OCI-LY1 (cell line): ENCODE measurements around the gene MROH7.
"Not testable (repeated sequence)": the region's sequence is repeated elsewhere in the genome, so short reads cannot be mapped to it uniquely, and the experiment has no call there.

Experiments
- H2AFZ ChIP-seq: fragments of 200-600 bp; sonication (generic), shearing (Covaris generic); 2 replicates; pipeline ENCODE4 v1.6.0; 2014; ENCODE audit warnings: antibody characterized with exemption, mild to moderate bottlenecking, low read length
- H3F3A ChIP-seq: fragments of 200-600 bp; sonication (generic), shearing (Covaris generic); 2 replicates; pipeline ENCODE4 v1.6.0; 2014; ENCODE audit warnings: mild to moderate bottlenecking, antibody characterized with exemption, low read length, moderate library complexity; ENCODE audit not compliant: insufficient read depth
- H3K27ac ChIP-seq: fragments of 200-600 bp; sonication (generic); 2 replicates; pipeline ENCODE4 v1.5.1; 2014; ENCODE audit warnings: low read length, mixed run types, mild to moderate bottlenecking, low read depth; ENCODE audit not compliant: poor library complexity, severe bottlenecking
- H3K27me3 ChIP-seq: fragments of 200-600 bp; sonication (generic); 2 replicates; pipeline ENCODE4 v1.6.0; 2014; ENCODE audit warnings: antibody characterized with exemption, mild to moderate bottlenecking, low read length, moderate library complexity; ENCODE audit not compliant: insufficient read depth
- H3K36me3 ChIP-seq: fragments of 200-600 bp; sonication (generic); 2 replicates; pipeline ENCODE4 v1.6.1; 2014; ENCODE audit warnings: mild to moderate bottlenecking, antibody characterized with exemption, low read length, moderate library complexity, mixed read lengths; ENCODE audit not compliant: insufficient read depth
- H3K4me1 ChIP-seq: fragments of 200-600 bp; sonication (generic); 2 replicates; pipeline ENCODE4 v1.5.1; 2014; ENCODE audit warnings: mild to moderate bottlenecking, low read length, moderate library complexity; ENCODE audit not compliant: insufficient read depth, severe bottlenecking
- H3K4me2 ChIP-seq: fragments of 200-600 bp; sonication (generic), shearing (Covaris generic); 2 replicates; pipeline ENCODE4 v1.6.1; 2014; ENCODE audit warnings: low read length
- H3K4me3 ChIP-seq: fragments of 200-600 bp; sonication (generic); 2 replicates; pipeline ENCODE4 v1.5.1; 2014; ENCODE audit warnings: low read length, low read depth, mild to moderate bottlenecking, mixed read lengths; ENCODE audit not compliant: poor library complexity, severe bottlenecking
- H3K79me2 ChIP-seq: fragments of 200-600 bp; shearing (Covaris generic); 2 replicates; pipeline ENCODE4 v1.6.1; 2016; ENCODE audit warnings: mixed run types, low read length, mixed read lengths; ENCODE audit not compliant: insufficient read depth
- H3K9ac ChIP-seq: fragments of 200-600 bp; sonication (generic), shearing (Covaris generic); 2 replicates; pipeline ENCODE4 v1.6.1; 2014; ENCODE audit warnings: mild to moderate bottlenecking, low read length, mixed read lengths
- H3K9me2 ChIP-seq: fragments of 200-600 bp; sonication (generic), shearing (Covaris generic); 2 replicates; pipeline ENCODE4 v1.6.1; 2014; ENCODE audit warnings: low read depth, mild to moderate bottlenecking, low read length, mixed read lengths
- H3K9me3 ChIP-seq: fragments of 200-600 bp; shearing (Covaris generic); 2 replicates; pipeline ENCODE4 v1.6.1; 2014; ENCODE audit warnings: low read length, mixed read lengths
- H4K20me1 ChIP-seq: fragments of 200-600 bp; sonication (generic), shearing (Covaris generic); 2 replicates; pipeline ENCODE4 v1.6.0; 2016; ENCODE audit warnings: mild to moderate bottlenecking, low read length; ENCODE audit not compliant: insufficient read depth
- CTCF ChIP-seq: fragments of 200-600 bp; sonication (generic), shearing (Covaris generic); IDR thresholded peaks from 2 replicates; pipeline ENCODE4 v1.5.1; 2017; ENCODE audit warnings: mild to moderate bottlenecking, antibody characterized with exemption, low read length, moderate library complexity, mixed read lengths
- EZH2 ChIP-seq: fragments of 200-600 bp; sonication (generic), shearing (Covaris generic); IDR thresholded peaks from 2 replicates; pipeline ENCODE4 v1.8.0; 2017; ENCODE audit warnings: borderline replicate concordance, mixed run types, mild to moderate bottlenecking, antibody characterized with exemption, low read length, moderate library complexity, mixed read lengths

Gene MROH7

DNA sequence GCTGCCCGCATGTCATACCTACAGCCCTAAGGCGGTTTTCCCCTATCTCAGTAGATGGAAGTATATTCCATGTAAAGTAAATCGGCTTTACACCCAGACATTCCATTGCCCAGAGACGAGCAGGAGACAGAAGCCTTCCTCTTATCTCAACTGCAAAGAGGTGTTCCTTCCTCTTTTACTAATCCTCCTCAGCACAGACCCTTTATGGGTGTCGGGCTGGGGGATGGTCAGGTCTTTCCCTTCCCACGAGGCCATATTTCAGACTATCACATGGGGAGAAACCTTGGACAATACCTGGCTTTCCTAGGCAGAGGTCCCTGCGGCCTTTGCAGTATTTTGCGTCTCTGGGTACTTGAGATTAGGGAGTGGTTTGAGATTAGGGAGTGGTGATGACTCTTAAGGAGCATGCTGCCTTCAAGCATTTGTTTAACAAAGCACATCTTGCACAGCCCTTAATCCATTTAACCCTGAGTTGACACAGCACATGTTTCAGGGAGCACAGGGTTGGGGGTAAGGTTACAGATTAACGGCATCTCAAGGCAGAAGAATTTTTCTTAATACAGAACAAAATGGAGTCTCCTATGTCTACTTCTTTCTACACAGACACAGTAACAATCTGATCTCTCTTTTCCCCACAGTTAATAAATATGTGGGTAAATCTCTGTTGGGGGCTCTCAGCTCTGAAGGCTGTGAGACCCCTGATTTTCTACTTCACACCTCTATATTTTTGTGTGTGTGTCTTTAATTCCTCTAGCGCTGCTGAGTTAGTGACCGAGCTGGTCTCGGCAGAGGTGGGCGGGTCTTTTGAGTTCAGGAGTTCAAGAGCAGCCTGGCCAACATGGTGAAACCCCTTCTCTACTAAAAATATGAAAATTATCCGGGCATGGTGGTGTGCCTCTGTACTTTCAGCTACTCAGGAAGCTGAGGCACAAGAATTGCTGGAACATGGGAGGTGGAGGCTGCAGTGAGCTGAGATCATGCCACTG lies 4.8 kb upstream of the MROH7 start:
- not testable (repeated sequence) for H3K27ac ChIP-seq, H3K4me1 ChIP-seq, H3K36me3 ChIP-seq, H3K79me2 ChIP-seq, H3K9me3 ChIP-seq, H2AFZ ChIP-seq, H3K4me2 ChIP-seq, H4K20me1 ChIP-seq, H3K27me3 ChIP-seq, H3K4me3 ChIP-seq, H3F3A ChIP-seq, H3K9me2 ChIP-seq, H3K9ac ChIP-seq

- Histone ChIP-seq H3K4me2 (no peak overlapping the region), H3K9ac (no peak overlapping the region), H3K36me3 (no peaks in the 10 kb centered on the region; the same call in 1 of the 2 replicates), H2AFZ (no peak overlapping the region), H3K79me2 (no peaks in the 10 kb centered on the region), H3K4me1 (no peaks in the 10 kb centered on the region), H3K9me2 (no peaks in the 10 kb centered on the region), H3K27me3 (no peaks in the 10 kb centered on the region; the same call in 1 of the 2 replicates), H3F3A (no peaks in the 10 kb centered on the region), H3K4me3 (no peak overlapping the region), H3K27ac (no peak overlapping the region), H3K9me3 (peaks cover 7% of the 10 kb centered on the region; the same call in 1 of the 2 replicates), H4K20me1 (no peaks in the 10 kb centered on the region)
- no peak for TF ChIP-seq CTCF
- no peak for TF ChIP-seq EZH2
Measured at GRCh38 chr1:54640361-54640760, 1.2 kb upstream of the MROH7 start.

- Histone ChIP-seq H3F3A (no peaks in the 10 kb centered on the region), H3K79me2 (no peaks in the 10 kb centered on the region), H3K36me3 (no peaks in the 10 kb centered on the region; the same call in 1 of the 2 replicates), H3K9ac (no peak overlapping the region), H4K20me1 (no peaks in the 10 kb centered on the region), H3K9me3 (peaks cover 7% of the 10 kb centered on the region; the same call in 1 of the 2 replicates), H3K27ac (no peak overlapping the region), H3K4me2 (no peak overlapping the region), H2AFZ (no peak overlapping the region), H3K27me3 (no peaks in the 10 kb centered on the region), H3K4me1 (no peaks in the 10 kb centered on the region), H3K4me3 (no peak overlapping the region), H3K9me2 (no peaks in the 10 kb centered on the region)
- TF ChIP-seq CTCF (no peak), EZH2 (no peak)
Measured at GRCh38 chr1:54643736-54644135, 2.1 kb downstream of the MROH7 start.
